Thyroid gland (tissue), 4 donors: Measurements from ENCODE around the gene TBX18. TPM values are rescaled to one million over a fixed set of nuclear protein-coding genes. Genes with fewer than 3 reads are reported as not detected.
A peak's percentile ranks its signal among the peaks of the same experiment; 100 is the strongest.

Experiments used
- DNase-seq, 2 donors: peaks; one replicate each; pipeline ENCODE4 v3.0.0-alpha.2; 2019
- H3K27ac ChIP-seq, 3 donors: fragments of 200-600 bp; sonication (generic); 1 replicate in 2 of 3; 2 replicates in 1 of 3; pipeline ENCODE4 v1.5.1; 2016 to 2019; ENCODE audit warnings: mild to moderate bottlenecking in 1 of 3, moderate library complexity in 1 of 3
- H3K27me3 ChIP-seq: fragments of 200-600 bp; sonication (generic); one replicate; pipeline ENCODE4 v1.5.1; 2019
- H3K36me3 ChIP-seq, 2 donors: fragments of 200-600 bp; sonication (generic); one replicate each; pipeline ENCODE4 v1.5.1; 2016 to 2019
- H3K4me1 ChIP-seq, 2 donors: fragments of 200-600 bp; sonication (generic); one replicate each; pipeline ENCODE4 v1.5.1; 2017 to 2019
- H3K4me3 ChIP-seq, 3 donors: fragments of 200-600 bp; sonication (generic); replicated peaks in 1 of 3; 1 replicate in 2 of 3; 2 replicates in 1 of 3; pipeline ENCODE4 v1.5.1; 2016; ENCODE audit warnings: mild to moderate bottlenecking in 1 of 3
- H3K9me3 ChIP-seq: fragments of 200-600 bp; sonication (generic); one replicate; pipeline ENCODE4 v1.5.1; 2017
- CTCF ChIP-seq, 6 experiments: fragments of 200-600 bp in 3 of 6; fragments of 450-650 bp in 3 of 6; sonication (generic) in 3 of 6; IDR thresholded peaks; one replicate each; pipeline ENCODE4 v1.5.1; 2016 to 2019; ENCODE audit warnings: antibody characterized with exemption in 6 of 6, mild to moderate bottlenecking in 2 of 6, inconsistent platforms in 1 of 6, moderate library complexity in 1 of 6
- POLR2A ChIP-seq, 2 donors: fragments of 450-650 bp; IDR thresholded peaks; one replicate each; pipeline ENCODE4 v1.6.1; 2017; ENCODE audit warnings: antibody characterized with exemption in 2 of 2, mild to moderate bottlenecking in 2 of 2, moderate library complexity in 1 of 2
- WGBS, 2 donors: methylation state at CpG; one replicate each; pipeline ENCODE4 v1.1.5; 2017; 5-methylcytosine and 5-hydroxymethylcytosine counted together
- intact Hi-C: fragments of 100-400 bp; cut with DNase I; formaldehyde crosslinking; loops from one replicate; pipeline ENCODE4 v1.15.1; 2023
- total RNA-seq, 4 donors: library from RNA; depleted of rRNA; stranded (reverse); fragments of >200 nt; gene quantifications; one replicate each; pipeline ENCODE4 v1.2.3, GENCODE V29; 2016

The TBX18 gene
- total RNA-seq, 4 donors from 2014 or later: 1.3 to 7.5 (median 4.9) TPM

DNA sequence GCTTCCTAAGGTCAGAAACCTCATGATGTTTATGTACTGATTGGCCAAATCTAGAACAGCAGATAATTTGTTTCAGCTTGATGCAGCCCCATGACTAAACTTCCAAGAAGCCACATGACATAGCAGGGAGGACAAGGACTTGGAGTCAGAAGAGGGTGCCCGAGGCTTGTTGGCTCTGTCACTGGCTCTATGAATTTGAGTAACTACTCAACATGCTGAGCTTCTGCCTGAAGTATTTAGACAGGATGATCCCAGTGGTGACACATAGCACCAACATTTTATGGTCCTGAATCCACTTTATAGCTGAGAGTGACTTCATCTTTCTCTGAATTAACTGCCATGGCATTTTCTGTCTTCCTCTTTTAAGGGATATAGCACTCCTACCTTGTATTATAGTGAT, 13.5 kb upstream of the TBX18 start:
- Histone ChIP-seq H3K36me3 (no peaks in the 10 kb centered on the region), H3K27ac (no peak overlapping the region), H3K27me3 (peaks cover 8% of the 10 kb centered on the region), H3K4me3 (no peak overlapping the region), H3K4me1 (peaks cover 4 to 13% of the 10 kb centered on the region in 2 donors), H3K9me3 (no peaks in the 10 kb centered on the region)
- no peak for DNase-seq
- no peak for TF ChIP-seq POLR2A (IDR thresholded peaks at IDR 0.05)
- TF ChIP-seq CTCF (IDR thresholded peaks at IDR 0.05): no peak
- intact Hi-C loops: no loop called here
- 58 to 89% methylated on average over 1 of the region's 1 CpG for WGBS, 2 donors

DNA sequence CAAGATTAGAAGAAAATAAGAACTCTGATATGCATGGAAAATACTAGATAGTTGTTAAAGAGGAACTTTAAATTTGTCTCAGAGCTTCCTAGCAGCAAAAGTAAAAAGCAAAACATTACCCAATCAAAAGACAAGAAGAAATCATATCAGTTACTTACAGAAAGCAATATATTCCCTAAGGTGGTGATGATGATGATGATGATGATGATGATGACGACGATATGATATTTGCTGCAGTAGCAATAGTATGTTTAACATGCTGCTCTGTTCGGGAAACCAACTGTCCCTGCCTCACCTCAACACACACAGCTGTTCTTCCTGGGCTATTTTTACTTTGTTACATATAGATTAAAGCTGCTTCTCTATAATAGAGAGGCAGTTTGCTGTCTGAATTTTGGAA, 12.0 kb upstream of the TBX18 start:
- Histone ChIP-seq H3K27ac (no peak overlapping the region), H3K4me3 (no peak overlapping the region), H3K36me3 (no peaks in the 10 kb centered on the region), H3K4me1 (peaks cover 4 to 13% of the 10 kb centered on the region in 2 donors), H3K27me3 (peaks cover 15% of the 10 kb centered on the region), H3K9me3 (no peaks in the 10 kb centered on the region)
- no peak for DNase-seq
- intact Hi-C loops: no loop called here
- WGBS, 2 donors: 51 to 66% methylated on average over 3 of the region's 3 CpGs
- TF ChIP-seq CTCF (IDR thresholded peaks at IDR 0.05): no peak
- no peak for TF ChIP-seq POLR2A (IDR thresholded peaks at IDR 0.05)

GRCh38 chr6:84775751-84776150, 11.4 kb upstream of the TBX18 start:
- Histone ChIP-seq H3K9me3 (no peaks in the 10 kb centered on the region), H3K4me3 (no peak overlapping the region), H3K27ac (no peak overlapping the region), H3K4me1 (peaks cover 4 to 13% of the 10 kb centered on the region in 2 donors), H3K36me3 (no peaks in the 10 kb centered on the region), H3K27me3 (peaks cover 19% of the 10 kb centered on the region)
- intact Hi-C loops: no loop called here
- no peak for DNase-seq
- TF ChIP-seq CTCF (IDR thresholded peaks at IDR 0.05): no peak
- 70 to 77% methylated on average over 3 of the region's 3 CpGs for WGBS, 2 donors

GRCh38 chr6:84774985-84775284, 10.5 kb upstream of the TBX18 start:
- H3K27me3 ChIP-seq: peaks cover 19% of the 10 kb centered on the region
- intact Hi-C loops: no loop called here

More at GRCh38 chr6:84774985-84775284, 10.5 kb upstream of the TBX18 start:
- H3K36me3 ChIP-seq: no peaks in the 10 kb centered on the region
- peaks cover 4 to 13% of the 10 kb centered on the region in 2 donors for H3K4me1 ChIP-seq
- 10 to 13% methylated on average over 11 to 14 of the region's 14 CpGs for WGBS, 2 donors
- no peak overlapping the region for H3K27ac ChIP-seq
- H3K9me3 ChIP-seq: no peaks in the 10 kb centered on the region
- no peak for DNase-seq
- TF ChIP-seq CTCF (IDR thresholded peaks at IDR 0.05) (no peak), POLR2A (IDR thresholded peaks at IDR 0.05) (no peak)
- peak overlapping the region in 1 of 3 donors; percentile 17 for H3K4me3 ChIP-seq
